ENCODE measurements around the gene MTCL1. TPM values are rescaled to one million over a fixed set of nuclear protein-coding genes. Genes with fewer than 3 reads are reported as not detected.

Gene MTCL1
- total and polyA plus RNA-seq, 2 of the 8 experiments (the other 6 are each of a cell fraction or from before 2014, with no cell fraction given), result 16.6 to 60.8 TPM

- TF ChIP-seq CHD7 (IDR thresholded peaks at IDR 0.05; ENCODE audit: insufficient replicate concordance, low read length) (no peak), SP4 (IDR thresholded peaks at IDR 0.05; ENCODE audit: low read length) (no peak), RAD21 (IDR thresholded peaks at IDR 0.05 in 1 of 2, conservative IDR thresholded peaks at IDR 0.05 in 1 of 2; ENCODE audit: low read depth in 2 of 2, low read length in 2 of 2) (no peak)
These were observed 58.3 kb downstream of the MTCL1 start (continued) for GRCh38 chr18:8763611-8764010.
